ENCODE data around the gene RASGRF2.

Gene RASGRF2

GRCh38 chr5:81247441-81247972, 287.3 kb downstream of the RASGRF2 start:
- H3K4me3 ChIP-seq (ENCODE audit: low read length): no peak overlapping the region
- H3K9me3 ChIP-seq (ENCODE audit: control insufficient read depth, insufficient read depth, low read length): no peaks in the 10 kb centered on the region
- H3K4me2 ChIP-seq (ENCODE audit: low read length): no peak overlapping the region
- no peaks in the 10 kb centered on the region for H3K4me1 ChIP-seq (ENCODE audit: control insufficient read depth, low read length)
- no peaks in the 10 kb centered on the region for H3K79me2 ChIP-seq (ENCODE audit: control insufficient read depth, low read length)
- H3K27ac ChIP-seq (ENCODE audit: low read depth, low read length): no peak overlapping the region
- TF ChIP-seq CTCF (IDR thresholded peaks at IDR 0.05; ENCODE audit: low read depth, low read length, poor library complexity, severe bottlenecking) (no peak), EZH2phosphoT487 (IDR thresholded peaks at IDR 0.05; ENCODE audit: borderline replicate concordance, low read length) (no peak)
- H3K9me2 ChIP-seq (replicated peaks; ENCODE audit: control insufficient read depth, low read length): no peaks in the 10 kb centered on the region
- no peaks in the 10 kb centered on the region for H3K27me3 ChIP-seq (ENCODE audit: control insufficient read depth, low read length)
- H4K20me1 ChIP-seq (ENCODE audit: control insufficient read depth, insufficient read depth, low read depth, low read length): no peaks in the 10 kb centered on the region
- 0 out of 2 replicates have a peak, but pooled peaks cover 4% of the 10 kb centered on the region for H3K36me3 ChIP-seq (ENCODE audit: control insufficient read depth, low read length)
- no peaks in the 10 kb centered on the region for H3F3A ChIP-seq (ENCODE audit: control insufficient read depth, insufficient read depth)

- Histone ChIP-seq H4K20me1 (ENCODE audit: control insufficient read depth, insufficient read depth, low read depth, low read length) (no peaks in the 10 kb centered on the region), H3K9me2 (replicated peaks; ENCODE audit: control insufficient read depth, low read length) (no peaks in the 10 kb centered on the region), H3F3A (ENCODE audit: control insufficient read depth, insufficient read depth) (no peaks in the 10 kb centered on the region), H3K4me3 (ENCODE audit: low read length) (no peak overlapping the region), H3K27me3 (ENCODE audit: control insufficient read depth, low read length) (no peaks in the 10 kb centered on the region), H3K36me3 (ENCODE audit: control insufficient read depth, low read length) (0 out of 2 replicates have a peak, but pooled peaks cover 4% of the 10 kb centered on the region), H3K79me2 (ENCODE audit: control insufficient read depth, low read length) (no peaks in the 10 kb centered on the region), H3K9me3 (ENCODE audit: control insufficient read depth, insufficient read depth, low read length) (no peaks in the 10 kb centered on the region), H3K4me1 (ENCODE audit: control insufficient read depth, low read length) (no peaks in the 10 kb centered on the region), H3K27ac (ENCODE audit: low read depth, low read length) (no peak overlapping the region), H3K4me2 (ENCODE audit: low read length) (no peak overlapping the region)
- TF ChIP-seq EZH2phosphoT487 (IDR thresholded peaks at IDR 0.05; ENCODE audit: borderline replicate concordance, low read length) (no peak), CTCF (IDR thresholded peaks at IDR 0.05; ENCODE audit: low read depth, low read length, poor library complexity, severe bottlenecking) (no peak)
These were observed 289.1 kb downstream of the RASGRF2 start for GRCh38 chr5:81249240-81249639.

- TF ChIP-seq CTCF (IDR thresholded peaks at IDR 0.05; ENCODE audit: low read depth, low read length, poor library complexity, severe bottlenecking) (no peak), EZH2phosphoT487 (IDR thresholded peaks at IDR 0.05; ENCODE audit: borderline replicate concordance, low read length) (no peak)
- Histone ChIP-seq H3K36me3 (ENCODE audit: control insufficient read depth, low read length) (0 out of 2 replicates have a peak, but pooled peaks cover 4% of the 10 kb centered on the region), H3K9me3 (ENCODE audit: control insufficient read depth, insufficient read depth, low read length) (no peaks in the 10 kb centered on the region), H3F3A (ENCODE audit: control insufficient read depth, insufficient read depth) (no peaks in the 10 kb centered on the region), H3K27me3 (ENCODE audit: control insufficient read depth, low read length) (no peaks in the 10 kb centered on the region), H4K20me1 (ENCODE audit: control insufficient read depth, insufficient read depth, low read depth, low read length) (no peaks in the 10 kb centered on the region), H3K4me3 (ENCODE audit: low read length) (no peak overlapping the region), H3K79me2 (ENCODE audit: control insufficient read depth, low read length) (no peaks in the 10 kb centered on the region), H3K9me2 (replicated peaks; ENCODE audit: control insufficient read depth, low read length) (no peaks in the 10 kb centered on the region), H3K27ac (ENCODE audit: low read depth, low read length) (no peak overlapping the region), H3K4me1 (ENCODE audit: control insufficient read depth, low read length) (no peaks in the 10 kb centered on the region), H3K4me2 (ENCODE audit: low read length) (no peak overlapping the region)
These were observed 289.8 kb downstream of the RASGRF2 start for GRCh38 chr5:81250004-81250403.
